Measurements from ENCODE around the gene CTNNA2.

The CTNNA2 gene

DNA sequence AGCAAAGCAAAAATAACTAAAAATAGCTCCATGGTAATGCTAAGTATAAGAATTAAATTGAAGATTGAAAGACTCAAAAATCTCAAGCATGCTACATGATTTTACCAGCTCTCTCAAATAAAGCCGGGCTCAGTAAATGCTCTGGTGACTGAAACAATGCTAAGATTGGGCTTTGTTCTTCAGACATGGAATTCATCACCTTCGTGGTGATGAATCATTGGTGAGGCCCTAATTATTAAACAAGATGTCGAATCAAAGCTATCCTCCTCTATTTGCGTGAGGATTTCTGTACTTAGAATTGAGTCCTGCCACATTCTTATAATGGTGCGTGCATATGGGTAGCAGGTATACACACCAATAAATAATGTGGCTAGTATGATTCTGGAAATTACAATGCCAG lies 850.5 kb downstream of the CTNNA2 start:
- no peak for DNase-seq (ENCODE audit: extremely low read depth in 1 of 2, low read depth in 1 of 2)

DNA sequence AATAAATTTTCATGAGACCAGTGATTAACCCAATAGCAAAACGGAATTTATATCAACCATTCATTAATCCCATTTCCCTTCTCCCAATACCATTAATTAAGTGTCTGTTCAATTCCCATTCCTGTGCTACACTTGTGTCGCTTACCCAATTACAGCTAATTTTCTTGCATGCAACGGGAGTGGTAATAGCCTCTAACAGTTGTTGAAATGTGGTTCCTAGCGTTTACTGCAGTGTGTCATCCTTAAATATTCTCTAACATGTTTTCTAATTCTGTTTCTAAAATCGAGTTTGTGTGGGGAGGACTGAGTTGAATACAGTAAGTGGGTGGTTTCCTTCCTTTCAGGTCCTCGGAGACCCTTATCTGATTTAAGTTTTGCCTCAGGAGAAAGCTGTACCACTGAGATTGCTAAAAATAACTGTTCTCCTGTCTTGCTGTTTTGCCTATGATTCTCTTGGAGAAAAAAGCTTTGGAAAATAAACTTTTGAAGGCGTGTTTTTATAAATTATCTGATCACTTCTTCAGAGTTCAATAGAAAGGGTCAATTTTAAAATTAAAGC lies 851.0 kb downstream of the CTNNA2 start:
- DNase-seq (ENCODE audit: extremely low read depth in 1 of 2, low read depth in 1 of 2), result no peak

DNA sequence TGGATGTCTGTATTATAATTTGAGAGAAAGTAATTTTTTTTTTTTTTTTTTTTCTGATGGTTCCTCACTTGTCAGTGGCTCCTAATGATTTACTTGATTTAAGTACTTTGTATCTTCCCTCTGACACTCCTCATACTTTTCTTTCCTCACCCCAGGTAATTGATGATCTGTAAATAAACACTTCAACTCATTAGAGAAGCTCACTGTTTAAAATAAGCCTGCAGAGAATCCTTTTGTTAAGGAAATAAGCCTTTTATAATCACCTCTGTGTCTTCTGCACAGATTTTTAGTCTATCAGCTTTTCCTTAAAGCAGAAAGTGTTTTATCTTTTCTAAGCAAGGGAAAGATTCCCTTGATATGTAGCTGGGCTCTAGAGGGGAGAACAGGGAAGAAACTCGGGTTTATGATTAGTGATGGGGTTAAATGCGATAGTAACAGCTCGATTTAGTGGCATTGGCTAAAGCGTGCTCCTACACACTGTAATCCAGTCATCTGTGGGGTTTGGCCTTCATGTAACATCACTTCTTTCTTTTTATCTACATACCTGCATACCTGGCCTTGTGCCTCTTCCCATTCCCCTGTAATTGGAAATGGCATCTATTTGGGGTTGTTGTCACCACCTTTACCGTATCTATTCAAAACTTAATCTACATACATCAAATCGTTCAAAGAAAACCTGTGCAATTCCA lies 851.8 kb downstream of the CTNNA2 start:
- no peak for DNase-seq (ENCODE audit: extremely low read depth in 1 of 2, low read depth in 1 of 2)

DNA sequence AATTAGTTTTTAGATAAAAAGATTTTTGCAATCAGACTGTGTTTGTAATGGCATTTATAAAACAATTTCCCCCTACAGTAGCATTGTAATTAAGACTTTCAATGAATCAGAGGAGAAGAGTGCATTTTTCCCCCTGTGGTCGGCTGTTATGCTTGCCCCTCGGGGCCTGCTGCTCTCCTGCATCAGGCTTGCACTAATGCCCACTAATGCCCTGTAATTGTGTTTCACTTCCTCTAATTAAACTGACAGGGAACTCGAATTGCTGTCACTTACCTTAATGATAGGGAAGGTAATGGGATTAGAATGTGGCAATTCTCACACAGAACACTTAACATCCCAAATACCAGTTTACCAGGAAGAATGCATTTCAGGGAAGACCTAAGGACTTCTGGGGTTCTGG lies 852.9 kb downstream of the CTNNA2 start:
- DNase-seq (ENCODE audit: extremely low read depth in 1 of 2, low read depth in 1 of 2), result no peak

DNA sequence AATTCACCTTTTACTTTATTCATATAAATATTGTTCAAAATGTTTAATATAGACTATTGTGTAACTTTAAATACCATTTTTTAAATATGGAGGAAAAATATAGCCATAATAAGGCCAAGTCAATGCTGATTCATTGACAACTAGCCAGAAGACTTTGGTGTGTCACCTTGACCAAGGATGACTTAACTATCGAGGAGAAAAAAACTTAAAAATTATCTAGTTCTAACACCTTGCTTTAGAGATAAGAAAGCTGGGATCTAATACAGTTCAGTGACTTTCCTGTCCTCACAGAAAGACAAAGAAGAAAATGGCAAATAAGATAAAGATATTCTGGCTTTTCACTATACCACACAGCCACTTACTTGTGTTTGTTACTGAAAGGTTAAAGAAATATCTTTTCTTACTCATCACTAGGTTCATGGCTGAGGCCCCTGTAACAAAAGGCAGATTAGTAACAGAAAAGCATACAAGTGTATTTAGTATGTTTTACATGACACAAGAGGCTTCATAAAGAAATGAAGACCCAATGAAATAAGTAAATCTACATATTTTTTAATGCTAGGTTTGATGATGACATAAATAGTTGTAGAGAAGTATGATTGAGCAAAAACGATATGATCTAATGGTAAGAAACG lies 857.6 kb downstream of the CTNNA2 start:
- DNase-seq (ENCODE audit: extremely low read depth in 1 of 2, low read depth in 1 of 2), result no peak

DNA sequence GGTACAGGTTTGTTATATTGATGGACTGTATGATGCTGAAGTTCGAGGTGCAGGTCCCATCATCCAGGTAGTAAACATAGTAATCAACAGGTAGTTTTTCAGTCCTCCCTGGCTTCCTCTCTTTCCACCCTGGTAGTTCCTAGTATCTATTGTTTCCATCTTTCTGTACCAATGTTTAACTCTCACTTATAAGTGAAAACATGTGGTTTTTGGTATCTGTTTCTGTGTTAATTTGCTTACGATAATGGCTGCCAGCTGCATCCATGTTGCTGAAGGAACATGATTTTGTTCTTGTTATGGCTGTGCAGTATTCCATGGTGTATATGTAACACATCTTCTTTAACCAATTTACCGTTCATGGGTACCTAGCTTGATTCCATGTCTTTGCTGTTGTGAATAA lies 861.3 kb downstream of the CTNNA2 start:
- no peak for DNase-seq (ENCODE audit: extremely low read depth in 1 of 2, low read depth in 1 of 2)

DNA sequence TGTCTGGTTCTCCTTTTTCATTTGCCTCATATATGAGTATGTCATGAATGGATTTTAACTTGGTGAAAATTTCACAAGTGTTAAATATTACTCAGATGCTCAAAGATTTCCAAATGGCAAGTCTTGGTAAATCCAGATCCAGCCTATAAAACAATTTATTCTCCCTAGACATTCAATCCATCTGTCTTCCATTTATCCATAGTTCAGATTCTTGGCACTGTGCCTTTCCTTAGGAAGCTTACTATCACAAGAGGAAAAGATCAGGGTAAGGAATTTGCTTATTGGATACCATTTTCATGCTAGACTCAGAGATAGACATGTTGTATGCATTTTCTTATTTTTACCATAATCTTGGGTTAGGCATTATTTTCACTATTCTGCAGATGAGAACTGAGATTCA lies 864.2 kb downstream of the CTNNA2 start:
- DNase-seq (ENCODE audit: extremely low read depth in 1 of 2, low read depth in 1 of 2), result no peak

DNA sequence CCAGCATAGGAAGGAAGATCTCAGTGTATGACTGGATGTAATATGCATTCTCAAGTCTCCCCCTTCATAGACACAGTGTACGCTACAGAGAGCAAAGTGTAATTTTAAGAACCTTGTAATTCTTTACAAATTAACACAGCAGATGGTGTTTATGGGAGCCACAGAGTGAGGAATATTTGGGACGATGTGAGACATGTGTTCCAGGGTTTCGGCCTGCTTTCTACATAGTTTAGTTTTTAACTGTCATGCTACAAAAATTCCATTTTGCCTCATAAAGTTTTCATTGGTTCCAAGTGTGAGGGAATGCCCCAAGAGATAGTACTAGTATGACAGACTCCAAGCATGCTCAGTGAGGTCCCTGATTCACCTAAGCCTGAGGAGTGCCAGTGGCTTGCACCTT lies 867.9 kb downstream of the CTNNA2 start:
- DNase-seq (ENCODE audit: extremely low read depth in 1 of 2, low read depth in 1 of 2), result no peak

DNA sequence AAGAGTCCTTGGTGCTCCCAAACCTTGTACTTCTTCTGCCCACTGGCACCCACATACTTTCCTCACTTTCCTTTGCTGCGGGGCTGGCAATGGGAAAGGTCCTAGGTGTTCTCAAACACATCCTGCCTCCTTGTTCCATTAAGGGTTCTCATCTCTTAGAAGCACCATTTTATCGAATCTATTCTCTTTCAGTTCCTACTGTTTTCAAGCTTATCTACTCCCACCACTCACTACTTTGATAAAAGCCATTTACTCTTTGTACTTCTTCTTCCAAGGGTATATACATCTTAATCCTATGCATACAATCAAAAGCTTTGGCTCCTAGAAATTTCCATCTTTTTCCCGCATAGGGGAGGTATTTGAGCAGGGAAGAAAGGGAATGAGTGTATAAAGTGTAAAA lies 868.8 kb downstream of the CTNNA2 start:
- DNase-seq (ENCODE audit: extremely low read depth in 1 of 2, low read depth in 1 of 2), result no peak

DNA sequence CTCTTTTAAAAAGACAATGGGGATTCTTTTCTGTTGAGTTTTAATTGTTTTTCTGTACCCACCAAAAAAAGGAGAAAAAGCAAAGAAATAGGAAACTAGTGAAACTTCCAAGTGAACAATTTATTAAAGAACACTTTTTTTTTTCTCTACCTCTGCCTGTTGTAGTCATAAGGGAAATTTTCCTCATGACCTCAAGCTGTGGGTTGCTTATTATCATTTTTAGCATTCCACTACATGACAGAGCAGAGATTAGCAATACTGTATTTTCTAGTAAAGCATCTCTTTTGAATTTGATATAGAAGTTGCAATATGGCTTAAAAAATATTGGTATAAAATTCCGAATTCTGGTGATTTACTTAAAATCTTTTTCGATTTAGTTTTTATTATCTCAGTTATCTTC lies 879.6 kb downstream of the CTNNA2 start:
- no peak for DNase-seq (ENCODE audit: extremely low read depth in 1 of 2, low read depth in 1 of 2)

DNA sequence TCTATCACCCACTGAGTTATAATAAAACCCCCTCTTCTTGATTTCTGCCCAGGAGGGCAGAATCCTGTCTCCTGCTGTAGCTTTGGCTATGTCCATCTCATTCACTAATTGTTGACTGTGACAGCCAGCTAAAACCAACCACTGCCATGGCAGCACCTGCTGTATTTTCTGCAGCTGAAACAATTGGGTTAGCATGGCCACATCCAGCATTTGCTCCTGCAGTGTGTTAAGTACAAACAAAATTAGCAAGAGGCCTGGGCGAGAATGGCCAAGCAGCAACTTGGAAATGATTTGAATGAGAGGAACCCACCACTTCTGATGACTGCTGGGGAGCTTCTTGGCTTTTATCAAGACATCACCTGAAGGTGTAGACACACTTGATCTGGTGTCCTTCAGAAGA lies 881.1 kb downstream of the CTNNA2 start:
- no peak for DNase-seq (ENCODE audit: extremely low read depth in 1 of 2, low read depth in 1 of 2)

DNA sequence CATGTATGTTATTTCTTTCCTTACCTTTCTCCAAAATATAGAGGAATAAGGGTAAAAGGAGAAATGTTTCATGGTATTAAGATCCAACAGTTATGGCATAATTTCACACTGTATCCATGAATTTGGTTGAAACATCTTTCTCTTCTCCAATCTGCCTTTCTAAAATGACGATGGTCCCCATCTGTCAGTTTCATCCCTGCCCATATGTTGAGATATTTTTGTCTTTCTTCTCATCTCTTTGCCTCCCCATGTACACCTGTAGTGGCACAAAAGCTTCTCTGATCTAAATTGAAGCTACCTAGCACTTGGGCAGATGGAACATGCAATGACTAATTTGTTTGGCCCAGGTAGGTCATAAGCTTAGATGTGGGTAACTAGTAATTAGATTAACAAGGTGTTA lies 882.4 kb downstream of the CTNNA2 start:
- no peak for DNase-seq (ENCODE audit: extremely low read depth in 1 of 2, low read depth in 1 of 2)

DNA sequence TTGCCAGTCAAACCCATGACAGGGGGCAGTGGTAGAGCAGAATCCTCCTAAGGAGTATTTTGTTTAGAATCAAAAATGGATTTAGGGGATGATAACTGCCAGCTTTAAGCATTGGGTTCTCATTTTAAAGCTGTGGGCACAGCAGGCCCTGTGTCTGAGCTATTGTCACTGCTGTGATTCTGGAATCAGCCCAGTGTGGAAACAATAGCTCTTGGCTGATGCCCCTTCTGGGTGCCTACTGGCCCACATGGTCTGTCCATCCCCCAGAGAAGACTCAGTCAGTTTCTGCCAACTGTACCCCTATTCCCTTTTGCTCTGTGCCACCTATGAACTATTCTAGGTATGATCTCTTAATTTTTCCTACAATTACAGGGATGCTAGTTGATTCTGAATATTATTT lies 883.4 kb downstream of the CTNNA2 start:
- no peak for DNase-seq (ENCODE audit: extremely low read depth in 1 of 2, low read depth in 1 of 2)

DNA sequence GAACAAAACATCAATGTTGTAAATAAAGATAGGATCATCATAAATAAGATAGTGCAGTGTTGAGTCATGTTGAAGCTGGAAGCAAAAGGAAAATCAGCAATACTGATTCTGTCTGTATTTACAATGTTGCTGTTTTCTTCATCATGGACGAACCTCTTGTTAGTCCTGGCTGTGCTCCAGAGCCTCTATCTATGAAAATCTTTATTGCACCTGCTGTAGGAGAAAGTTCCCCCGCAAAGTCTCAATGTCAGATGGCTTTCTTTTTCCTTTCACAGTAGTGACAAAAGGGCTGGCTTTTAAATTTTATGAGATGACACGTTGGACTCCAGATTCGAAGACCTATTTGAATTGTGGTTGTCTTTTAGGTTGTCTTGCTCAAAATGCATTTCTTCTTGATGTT lies 890.2 kb downstream of the CTNNA2 start:
- no peak for DNase-seq (ENCODE audit: extremely low read depth in 1 of 2, low read depth in 1 of 2)

DNA sequence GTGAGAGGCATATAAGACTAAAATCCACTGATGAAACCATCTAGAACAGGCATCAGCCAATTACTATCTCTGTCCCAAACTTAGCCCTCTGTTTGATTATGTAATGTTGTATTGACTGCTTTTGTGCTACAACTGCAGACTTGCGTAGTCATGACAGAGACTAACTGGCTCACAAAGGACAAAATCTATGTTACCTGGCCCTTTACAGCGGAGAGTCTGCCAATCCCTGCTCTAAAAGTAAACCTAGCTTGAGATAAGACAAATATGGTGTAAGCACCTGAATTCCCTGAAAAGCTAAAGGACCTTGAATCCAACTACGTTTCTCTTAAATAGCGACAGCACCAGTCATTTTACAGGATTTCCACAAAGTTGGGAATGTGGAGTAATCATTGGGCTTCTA lies 894.5 kb downstream of the CTNNA2 start:
- no peak for DNase-seq (ENCODE audit: extremely low read depth in 1 of 2, low read depth in 1 of 2)

DNA sequence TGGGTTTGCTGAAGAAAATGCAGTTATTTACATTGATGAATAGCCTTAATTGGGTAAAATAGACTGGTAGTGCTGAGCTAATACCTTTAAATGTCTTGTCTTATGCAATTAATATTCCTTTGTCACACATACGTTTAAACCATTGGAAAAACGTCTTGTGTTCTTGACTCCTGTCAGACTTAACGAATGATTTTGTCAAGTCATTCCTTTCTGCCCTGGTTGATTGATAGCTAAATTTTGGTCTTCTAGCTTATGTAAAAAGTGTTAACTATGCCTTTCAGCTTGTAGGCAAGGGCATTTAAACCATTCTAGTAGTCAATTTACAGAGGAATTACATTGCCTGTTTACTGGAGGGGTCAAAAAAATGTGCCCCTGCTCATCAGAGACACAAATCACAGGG lies 897.5 kb downstream of the CTNNA2 start:
- DNase-seq (ENCODE audit: extremely low read depth in 1 of 2, low read depth in 1 of 2), result no peak

DNA sequence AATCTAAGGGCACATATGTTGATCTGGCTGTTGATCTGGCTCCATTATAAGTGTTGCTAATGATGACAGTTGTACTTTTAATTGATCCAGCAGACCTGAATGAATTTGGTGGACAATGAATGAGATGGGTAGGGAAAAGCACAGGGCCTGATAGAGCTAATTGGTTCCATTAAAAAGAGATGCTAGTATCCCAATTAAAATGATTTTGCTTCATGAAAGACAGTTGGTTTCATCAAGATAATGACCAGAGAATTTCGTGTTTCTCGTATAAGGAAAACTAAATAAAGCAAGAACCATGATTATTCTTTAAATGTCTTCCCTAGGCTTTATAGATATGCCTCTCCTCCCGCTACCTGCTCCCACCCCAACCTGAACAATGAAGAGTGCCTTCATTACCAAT lies 900.3 kb downstream of the CTNNA2 start:
- no peak for DNase-seq (ENCODE audit: extremely low read depth in 1 of 2, low read depth in 1 of 2)

DNA sequence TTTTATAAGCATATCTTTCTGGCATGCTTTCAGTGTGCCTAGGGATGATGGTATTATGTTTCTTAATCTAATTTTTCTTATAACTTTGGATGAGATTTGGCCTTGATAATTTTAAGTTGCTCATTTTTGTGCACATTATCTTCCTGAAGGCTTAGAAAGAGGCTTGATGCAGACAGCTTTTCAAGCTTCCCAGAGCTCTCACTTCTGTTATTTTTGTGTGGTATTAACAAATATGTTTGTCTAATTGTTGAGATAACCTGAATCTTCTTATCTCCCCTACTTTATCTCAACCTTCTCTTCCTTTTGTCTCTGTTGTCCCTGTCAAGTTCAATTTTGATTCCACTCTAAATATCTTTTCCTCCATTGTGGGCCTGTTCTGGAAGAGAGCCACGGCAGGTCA lies 904.9 kb downstream of the CTNNA2 start:
- no peak for DNase-seq (ENCODE audit: extremely low read depth in 1 of 2, low read depth in 1 of 2)

DNA sequence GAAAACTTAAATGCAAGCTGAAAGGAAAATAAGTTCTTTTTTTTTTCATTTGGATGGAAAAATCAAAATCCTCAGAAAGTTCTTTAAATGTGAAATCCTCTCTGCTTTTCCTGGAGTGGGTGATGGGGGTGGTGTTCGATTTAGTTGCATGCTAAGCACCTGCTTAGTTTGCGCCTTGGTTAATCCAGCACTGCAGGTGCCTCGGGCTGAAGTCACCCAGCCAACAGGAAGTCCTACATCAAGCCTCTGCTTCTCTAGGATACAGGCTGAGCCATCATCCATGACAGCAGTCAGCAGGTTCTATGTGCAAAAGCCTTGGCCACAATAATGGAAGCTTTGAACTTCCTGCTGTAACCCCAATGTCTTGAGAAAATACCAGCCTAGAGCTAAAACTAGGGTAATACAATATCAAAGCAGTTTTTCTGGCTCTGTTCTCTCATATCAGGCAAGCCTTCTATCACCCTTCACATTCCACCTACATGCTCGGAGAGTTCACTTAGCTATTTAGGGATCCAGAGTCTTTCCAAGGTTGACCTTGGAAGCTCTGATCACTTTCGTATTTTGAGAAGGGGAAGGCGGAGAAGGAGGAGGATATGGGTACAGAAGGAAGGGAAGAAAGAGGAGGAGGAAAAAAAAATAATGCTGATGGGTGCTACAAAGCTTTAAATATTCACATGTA lies 907.8 kb downstream of the CTNNA2 start:
- DNase-seq (ENCODE audit: extremely low read depth in 1 of 2, low read depth in 1 of 2), result no peak

DNA sequence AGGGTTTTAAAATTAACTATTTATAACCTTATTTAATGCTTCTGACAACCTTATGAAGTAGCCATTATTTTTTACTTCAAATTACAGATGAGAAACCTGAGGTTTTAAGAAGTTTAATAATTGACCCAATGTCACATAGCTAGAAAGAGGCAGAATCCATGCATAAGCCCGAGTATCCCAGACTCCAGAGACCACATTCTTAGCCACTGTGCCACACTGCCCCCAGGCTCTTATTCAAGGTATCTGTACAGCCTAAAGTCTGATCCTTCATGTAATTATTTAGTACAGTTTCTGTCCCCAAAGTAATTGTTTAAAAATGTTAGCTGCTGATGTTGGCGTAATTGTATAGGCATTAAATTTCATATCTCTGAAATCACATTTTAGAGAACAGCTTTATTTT lies 916.4 kb downstream of the CTNNA2 start:
- DNase-seq (ENCODE audit: extremely low read depth in 1 of 2, low read depth in 1 of 2), result no peak

DNA sequence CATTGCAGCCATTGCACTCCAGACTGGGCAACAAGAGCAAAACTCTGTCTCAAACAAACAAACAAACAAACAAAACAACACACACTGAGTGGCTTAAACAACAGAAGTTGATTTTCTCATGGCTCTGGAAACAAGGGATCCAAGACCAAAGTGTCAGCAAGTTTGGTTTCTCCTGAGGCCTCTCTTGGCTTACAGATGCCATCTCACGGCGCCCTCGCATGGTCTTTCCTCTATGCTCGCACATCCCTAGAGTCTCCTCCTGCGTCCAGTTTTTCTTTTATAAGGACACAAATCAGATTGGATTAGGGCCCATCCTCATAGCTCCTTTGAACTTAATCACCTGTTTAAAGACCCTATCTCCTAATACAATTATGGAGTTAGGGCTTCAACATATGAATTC lies 925.1 kb downstream of the CTNNA2 start:
- DNase-seq (ENCODE audit: extremely low read depth in 1 of 2, low read depth in 1 of 2), result no peak

DNA sequence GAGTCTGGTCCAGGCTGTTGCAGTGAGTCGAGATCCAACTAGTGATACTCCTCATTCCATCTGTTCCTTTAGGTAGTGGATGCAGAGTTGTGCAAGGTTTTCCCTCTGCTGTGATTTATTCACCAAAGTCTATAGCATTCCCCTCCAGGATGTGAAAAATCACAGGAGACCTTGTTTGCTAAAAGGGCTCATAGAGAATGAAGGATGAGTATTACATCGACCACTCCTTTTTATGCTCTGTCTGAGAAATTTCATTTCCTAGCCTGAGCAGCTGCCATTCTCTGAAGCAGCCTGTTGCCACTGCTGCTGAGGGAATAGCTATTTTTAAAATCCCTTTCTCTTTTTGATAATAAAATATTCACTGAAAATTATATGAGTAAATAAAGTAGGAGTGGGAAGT lies 925.8 kb downstream of the CTNNA2 start:
- no peak for DNase-seq (ENCODE audit: extremely low read depth in 1 of 2, low read depth in 1 of 2)
